Left lobe of liver (tissue), 2 donors: ENCODE data around the gene TH. TPM values are rescaled to one million over a fixed set of nuclear protein-coding genes. Genes with fewer than 3 reads are reported as not detected.
"Not testable (repeated sequence)": the region's sequence is repeated elsewhere in the genome, so short reads cannot be mapped to it uniquely, and the experiment has no call there.

Source experiments
- ATAC-seq: fragments of 200-7000 bp; cut with Tn5 transposase; one replicate; pipeline ENCODE4 v1.9.1; 2020; ENCODE audit warnings: mild to moderate bottlenecking, moderate library complexity
- DNase-seq: peaks from one replicate; pipeline ENCODE4 v3.0.0-alpha.2; 2020; ENCODE audit warnings: low spot score
- total RNA-seq: library from RNA; stranded (reverse); gene quantifications from one replicate; pipeline ENCODE4 v1.2.1, GENCODE V29; 2021
- donor health status: DM: no; HTN: no; CAD: no; lungs with moderate emphysema.
- donor health status: DM: no; HTN: yes; CAD: no.

Gene TH
- total RNA-seq, 1 donor from 2014 or later, result not detected

- DNase-seq, result peak; percentile 79
- peak; percentile 94 for ATAC-seq
These were observed 25.6 kb upstream of the TH start for GRCh38 chr11:2196970-2197770.

- no peak for DNase-seq
- no peak for ATAC-seq
These were observed 24.1 kb upstream of the TH start for GRCh38 chr11:2195756-2196088.

GRCh38 chr11:2194877-2195755 lies 23.5 kb upstream of the TH start:
- peak; percentile 58 for DNase-seq
- ATAC-seq, result peak; percentile 58

GRCh38 chr11:2193888-2194595 lies 22.4 kb upstream of the TH start:
- DNase-seq, ATAC-seq: not testable (repeated sequence)

- no peak for ATAC-seq
- DNase-seq, result no peak
These were observed 21.7 kb upstream of the TH start for GRCh38 chr11:2193099-2193887.

GRCh38 chr11:2192435-2192834 lies 20.8 kb upstream of the TH start:
- DNase-seq (no peak), ATAC-seq (no peak)

- DNase-seq (no peak), ATAC-seq (no peak)
These were observed 20.3 kb upstream of the TH start for GRCh38 chr11:2191883-2192282.

GRCh38 chr11:2190657-2191471 lies 19.2 kb upstream of the TH start:
- peak; percentile 17 for ATAC-seq
- DNase-seq, result no peak

- no peak for ATAC-seq
- no peak for DNase-seq
These were observed 18.5 kb upstream of the TH start for GRCh38 chr11:2189938-2190656.

- no peak for DNase-seq
- no peak for ATAC-seq
These were observed 17.1 kb upstream of the TH start for GRCh38 chr11:2188745-2189144.

- no peak for ATAC-seq
- DNase-seq, result no peak
These were observed 15.7 kb upstream of the TH start for GRCh38 chr11:2187280-2187707.

- no peak for DNase-seq
These were observed 15.2 kb upstream of the TH start for GRCh38 chr11:2186669-2187279.

GRCh38 chr11:2185324-2186085 lies 13.9 kb upstream of the TH start:
- ATAC-seq, result no peak

More at GRCh38 chr11:2186669-2187279, 15.2 kb upstream of the TH start:
- ATAC-seq, result peak; percentile 75

GRCh38 chr11:2182692-2183474 lies 11.3 kb upstream of the TH start:
- ATAC-seq (no peak), DNase-seq (no peak)

More at GRCh38 chr11:2185324-2186085, 13.9 kb upstream of the TH start:
- no peak for DNase-seq

- DNase-seq (no peak), ATAC-seq (no peak)
These were observed 10.5 kb upstream of the TH start for GRCh38 chr11:2182075-2182474.

- DNase-seq (no peak), ATAC-seq (no peak)
These were observed 9.3 kb upstream of the TH start for GRCh38 chr11:2180789-2181370.

- ATAC-seq (no peak), DNase-seq (no peak)
These were observed 8.7 kb upstream of the TH start for GRCh38 chr11:2180347-2180746.
